Measurements from ENCODE around the gene KNDC1.

GRCh38 chr10:133131734-133132472, 28.1 kb upstream of the KNDC1 start:
- TF ChIP-seq CTCF (IDR thresholded peaks at IDR 0.05; ENCODE audit: low read depth, low read length) (no peak), MYC (IDR thresholded peaks at IDR 0.05; ENCODE audit: low read depth, low read length) (no peak)

Data from NB4 (cell line).